ENCODE data around the gene ABCA5. TPM values are rescaled to one million over a fixed set of nuclear protein-coding genes. Genes with fewer than 3 reads are reported as not detected.

ABCA5 gene
- total RNA-seq, 1 experiment from 2014 or later = 4.5 TPM

- Histone ChIP-seq H3K79me2 (ENCODE audit: insufficient read depth, low read length) (no peaks in the 10 kb centered on the region), H3K23ac (ENCODE audit: insufficient read length, low read depth, low read length) (no peak overlapping the region), H3K56ac (ENCODE audit: insufficient read length, low read depth, low read length) (no peak overlapping the region), H4K91ac (ENCODE audit: insufficient read length, low read depth, low read length) (no peak overlapping the region), H2AK5ac (ENCODE audit: insufficient read length, low read length) (no peak overlapping the region), H3K79me1 (ENCODE audit: insufficient read depth, low read depth, low read length, poor library complexity, severe bottlenecking) (no peaks in the 10 kb centered on the region), H4K5ac (ENCODE audit: insufficient read length, low read depth, low read length) (no peak overlapping the region), H3K14ac (ENCODE audit: insufficient read depth, low read length) (no peak overlapping the region), H2BK15ac (ENCODE audit: low read depth, low read length) (no peak overlapping the region), H3K27ac (ENCODE audit: insufficient read length, low read depth, low read length) (no peak overlapping the region), H2BK5ac (ENCODE audit: insufficient read length, low read length) (no peak overlapping the region), H3K4me1 (ENCODE audit: insufficient read depth, low read length) (no peaks in the 10 kb centered on the region), H3K9me3 (ENCODE audit: control insufficient read depth, low read depth, low read length) (no peaks in the 10 kb centered on the region), H3K27me3 (ENCODE audit: insufficient read depth, low read length) (no peaks in the 10 kb centered on the region), H4K20me1 (ENCODE audit: control insufficient read depth, insufficient read depth, insufficient read length) (no peaks in the 10 kb centered on the region), H3K4ac (ENCODE audit: low read depth, low read length) (no peak overlapping the region), H3K9ac (ENCODE audit: extremely low read depth, insufficient read length, low read length) (no peak overlapping the region), H4K8ac (replicated peaks; ENCODE audit: insufficient read length, low read depth, low read length) (no peak overlapping the region), H2AFZ (ENCODE audit: low read length) (no peak overlapping the region), H3T11ph (ENCODE audit: low read length) (no peak overlapping the region), H3K4me2 (ENCODE audit: insufficient read depth, insufficient read length, low read length) (no peak overlapping the region), H3K18ac (ENCODE audit: insufficient read length, low read depth, low read length) (no peak overlapping the region), H2BK12ac (ENCODE audit: insufficient read length, low read depth, low read length) (no peak overlapping the region), H2BK20ac (ENCODE audit: low read depth, low read length, poor library complexity, severe bottlenecking) (no peak overlapping the region), H2BK120ac (ENCODE audit: low read depth, low read length, poor library complexity, severe bottlenecking) (no peak overlapping the region), H3K23me2 (ENCODE audit: insufficient read length, low read depth, low read length, poor library complexity, severe bottlenecking) (no peaks in the 10 kb centered on the region)
- no peak for TF ChIP-seq CTCF (conservative IDR thresholded peaks at IDR 0.05)
- no peak for DNase-seq
- Mint-ChIP-seq H3K9me3 (no peaks in the 10 kb centered on the region), H3K36me3 (ENCODE audit: insufficient read depth in 1 of 3, low read depth in 3 of 3) (no peaks in the 10 kb centered on the region), H3K27ac (no peak overlapping the region), H3K27me3 (ENCODE audit: low read depth) (no peaks in the 10 kb centered on the region), H3K4me1 (no peaks in the 10 kb centered on the region), H3K4me3 (no peak overlapping the region)
- no CpG with 5 or more reads among the region's 4 CpGs for WGBS (ENCODE audit: extremely low coverage, insufficient read length, low lambda C conversion rate)
Measured at GRCh38 chr17:69250641-69251040, 76.3 kb downstream of the ABCA5 start.

Measured in H9 (cell line).